Uterus (tissue), 4 donors: ENCODE data around the gene SCG2. TPM values are rescaled to one million over a fixed set of nuclear protein-coding genes. Genes with fewer than 3 reads are reported as not detected.
"Not testable (repeated sequence)": the region's sequence is repeated elsewhere in the genome, so short reads cannot be mapped to it uniquely, and the experiment has no call there.

Source experiments
- DNase-seq, 2 donors: peaks; one replicate each; pipeline ENCODE4 v3.0.0-alpha.2; 2019 to 2020
- H3K27ac ChIP-seq, 2 donors: fragments of 200-600 bp; sonication (generic); 1 replicate in 1 of 2; 2 replicates in 1 of 2; pipeline ENCODE4 v1.5.1; 2016 to 2018
- H3K27me3 ChIP-seq, 2 donors: fragments of 200-600 bp; sonication (generic); one replicate each; pipeline ENCODE4 v1.5.1; 2018 to 2019; ENCODE audit warnings: control low read depth in 1 of 2
- H3K36me3 ChIP-seq, 2 donors: fragments of 200-600 bp; sonication (generic); one replicate each; pipeline ENCODE4 v1.5.1; 2019; ENCODE audit warnings: control low read depth in 1 of 2
- H3K4me1 ChIP-seq, 2 donors: fragments of 200-600 bp; sonication (generic); one replicate each; pipeline ENCODE4 v1.5.1; 2018 to 2019; ENCODE audit warnings: control low read depth in 1 of 2
- H3K4me3 ChIP-seq, 2 donors: fragments of 200-600 bp; sonication (generic); 1 replicate in 1 of 2; 2 replicates in 1 of 2; pipeline ENCODE4 v1.5.1; 2018 to 2019; ENCODE audit warnings: mild to moderate bottlenecking in 1 of 2
- H3K9me3 ChIP-seq, 2 donors: fragments of 200-600 bp; sonication (generic); one replicate each; pipeline ENCODE4 v1.5.1; 2019; ENCODE audit warnings: control low read depth in 1 of 2
- CTCF ChIP-seq, 4 experiments: fragments of 200-600 bp in 2 of 4; fragments of 450-650 bp in 2 of 4; sonication (generic) in 2 of 4; IDR thresholded peaks; one replicate each; pipeline ENCODE4 v1.5.1; 2016 to 2019; ENCODE audit warnings: antibody characterized with exemption in 4 of 4, mild to moderate bottlenecking in 2 of 4, moderate library complexity in 1 of 4
- POLR2A ChIP-seq, 2 donors: fragments of 450-650 bp; IDR thresholded peaks; one replicate each; pipeline ENCODE4 v1.6.1; 2016; ENCODE audit warnings: antibody characterized with exemption in 2 of 2, mild to moderate bottlenecking in 1 of 2, moderate library complexity in 1 of 2
- intact Hi-C: fragments of 100-400 bp; cut with DNase I; formaldehyde crosslinking; loops from one replicate; pipeline ENCODE4 v1.15.1; 2023; ENCODE audit warnings: low total_unique reads
- total RNA-seq, 4 donors: library from RNA; depleted of rRNA in 3 of 4; stranded (reverse); fragments of >200 nt in 3 of 4; gene quantifications; one replicate each; pipeline versions ENCODE4 v1.1.0 to v1.2.4, GENCODE V29; 2014 to 2023
- donor health status: DM: yes; HTN: yes; CAD: no.

The SCG2 gene
- total RNA-seq, 4 donors from 2014 or later, result 0.95 to 5.0 TPM; not detected in 2

DNA sequence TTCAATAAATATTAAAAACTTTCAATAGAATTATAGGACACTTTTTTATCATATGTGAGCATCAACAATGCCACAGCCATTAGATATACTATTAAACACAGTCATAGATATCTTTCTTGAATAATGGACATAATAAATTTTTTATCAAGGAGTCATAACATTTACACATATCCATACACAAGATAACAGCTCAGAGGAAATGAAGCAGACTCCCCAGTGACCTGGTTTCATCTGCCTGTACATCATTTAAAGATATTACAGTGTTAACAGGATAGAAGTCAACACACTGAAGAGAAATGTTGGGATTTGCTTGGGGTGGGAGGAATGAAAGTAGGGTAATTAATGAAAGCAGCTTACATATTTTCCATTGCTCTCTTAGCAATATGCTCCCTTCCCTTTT lies 5.1 kb downstream of the SCG2 start:
- intact Hi-C loops, result no loop called here
- H3K4me3 ChIP-seq, result no peak overlapping the region
- peaks cover 0 to 3% of the 10 kb centered on the region in 2 donors for H3K4me1 ChIP-seq
- H3K27ac ChIP-seq, result no peak overlapping the region
- H3K27me3 ChIP-seq, result no peaks in the 10 kb centered on the region
- H3K9me3 ChIP-seq, result no peaks in the 10 kb centered on the region
- TF ChIP-seq CTCF (IDR thresholded peaks at IDR 0.05) (no peak), POLR2A (IDR thresholded peaks at IDR 0.05) (no peak)
- no peaks in the 10 kb centered on the region for H3K36me3 ChIP-seq
- DNase-seq, result no peak

DNA sequence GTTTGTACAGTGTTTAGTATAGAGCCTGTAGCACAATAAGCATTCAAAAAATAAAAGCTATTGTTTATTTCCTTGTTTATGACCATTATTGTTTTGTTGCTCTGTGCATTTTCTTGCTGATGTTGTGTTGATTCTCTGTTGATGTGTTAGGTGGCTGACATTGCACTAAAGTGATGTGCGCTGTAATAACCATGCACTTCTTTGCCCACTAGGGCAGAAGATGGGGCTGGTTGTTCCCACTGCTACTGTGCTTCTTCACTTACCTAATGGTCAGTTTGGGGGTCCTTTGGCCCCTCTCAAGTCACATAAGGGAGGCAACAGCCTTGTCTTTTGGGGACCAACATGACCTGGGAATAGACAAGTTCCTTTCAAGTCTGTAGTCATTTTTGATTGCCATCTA lies 6.0 kb downstream of the SCG2 start:
- intact Hi-C loops, result no loop called here
- H3K9me3 ChIP-seq, result no peaks in the 10 kb centered on the region
- H3K27ac ChIP-seq, result no peak overlapping the region
- no peaks in the 10 kb centered on the region for H3K27me3 ChIP-seq
- H3K36me3 ChIP-seq, result no peaks in the 10 kb centered on the region
- no peak for TF ChIP-seq POLR2A (IDR thresholded peaks at IDR 0.05)
- no peak for TF ChIP-seq CTCF (IDR thresholded peaks at IDR 0.05)
- DNase-seq, result no peak
- peaks cover 0 to 3% of the 10 kb centered on the region in 2 donors for H3K4me1 ChIP-seq
- no peak overlapping the region for H3K4me3 ChIP-seq

DNA sequence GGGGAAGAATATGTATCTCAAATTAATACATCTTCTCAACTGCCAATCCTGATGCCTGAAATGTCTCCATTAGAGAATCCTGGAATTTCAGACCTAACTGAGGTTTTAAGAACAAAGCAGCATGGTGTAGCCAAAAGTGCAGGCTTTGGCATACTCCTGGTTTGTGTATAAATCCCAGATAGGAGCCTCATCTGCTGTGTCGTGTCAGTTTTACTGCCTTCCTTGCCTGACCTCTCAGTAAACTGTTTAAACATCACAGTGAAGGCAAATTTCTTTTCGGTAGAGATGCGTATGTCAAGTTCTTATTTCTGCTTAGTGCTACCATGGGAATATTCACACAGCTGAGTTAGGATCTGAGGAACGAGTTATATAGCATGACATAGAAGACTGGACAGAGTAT lies 7.3 kb downstream of the SCG2 start:
- TF ChIP-seq CTCF (IDR thresholded peaks at IDR 0.05), result no peak
- no peak for TF ChIP-seq POLR2A (IDR thresholded peaks at IDR 0.05)
- H3K27ac ChIP-seq, result no peak overlapping the region
- no peak overlapping the region for H3K4me3 ChIP-seq
- H3K4me1 ChIP-seq, result peaks cover 0 to 3% of the 10 kb centered on the region in 2 donors
- intact Hi-C loops, result no loop called here
- no peaks in the 10 kb centered on the region for H3K9me3 ChIP-seq
- H3K36me3 ChIP-seq, result no peaks in the 10 kb centered on the region
- DNase-seq, result no peak
- no peaks in the 10 kb centered on the region for H3K27me3 ChIP-seq

DNA sequence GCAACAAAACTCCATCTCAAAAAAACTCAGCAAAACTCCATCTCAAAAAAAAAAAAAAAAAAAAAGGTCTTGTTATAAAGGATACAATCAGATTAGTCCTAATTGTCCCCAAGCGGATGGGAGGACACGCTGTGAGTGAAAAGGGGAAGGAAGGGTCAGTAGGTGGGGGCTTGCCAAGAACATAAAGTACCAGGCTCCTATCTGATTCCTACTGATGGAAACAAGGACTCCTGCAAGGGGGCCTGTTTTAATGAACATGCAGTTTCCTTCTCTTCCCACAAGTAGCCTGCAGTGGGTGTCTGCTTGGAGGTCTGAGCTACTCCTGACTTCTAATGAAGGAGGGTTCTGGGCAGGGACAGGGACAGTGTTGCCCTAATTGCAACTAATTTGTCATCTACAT lies 7.9 kb downstream of the SCG2 start:
- H3K4me3 ChIP-seq, result no peak overlapping the region
- intact Hi-C loops, result no loop called here
- no peaks in the 10 kb centered on the region for H3K27me3 ChIP-seq
- H3K27ac ChIP-seq, result no peak overlapping the region
- no peaks in the 10 kb centered on the region for H3K36me3 ChIP-seq
- TF ChIP-seq CTCF (IDR thresholded peaks at IDR 0.05) (no peak), POLR2A (IDR thresholded peaks at IDR 0.05) (no peak)
- H3K9me3 ChIP-seq, result no peaks in the 10 kb centered on the region
- DNase-seq, result no peak
- peaks cover 0 to 3% of the 10 kb centered on the region in 2 donors for H3K4me1 ChIP-seq

DNA sequence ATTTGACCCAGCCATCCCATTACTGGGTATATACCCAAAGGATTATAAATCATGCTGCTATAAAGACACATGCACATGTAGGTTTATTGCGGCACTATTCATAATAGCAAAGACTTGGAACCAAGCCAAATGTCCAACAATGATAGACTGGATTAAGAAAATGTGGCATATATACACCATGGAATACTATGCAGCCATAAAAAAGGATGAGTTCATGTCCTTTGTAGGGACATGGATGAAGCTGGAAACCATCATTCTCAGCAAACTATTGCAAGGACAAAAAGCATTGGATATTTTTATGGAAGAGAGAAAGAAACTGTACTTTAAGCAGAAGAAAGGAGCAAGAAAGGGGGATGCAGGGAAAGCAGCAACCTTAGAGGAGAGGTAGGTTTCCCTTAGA lies 9.5 kb downstream of the SCG2 start:
- H3K36me3 ChIP-seq, DNase-seq, H3K4me1 ChIP-seq, H3K27me3 ChIP-seq, H3K27ac ChIP-seq, intact Hi-C loops, H3K9me3 ChIP-seq, H3K4me3 ChIP-seq: not testable (repeated sequence)

DNA sequence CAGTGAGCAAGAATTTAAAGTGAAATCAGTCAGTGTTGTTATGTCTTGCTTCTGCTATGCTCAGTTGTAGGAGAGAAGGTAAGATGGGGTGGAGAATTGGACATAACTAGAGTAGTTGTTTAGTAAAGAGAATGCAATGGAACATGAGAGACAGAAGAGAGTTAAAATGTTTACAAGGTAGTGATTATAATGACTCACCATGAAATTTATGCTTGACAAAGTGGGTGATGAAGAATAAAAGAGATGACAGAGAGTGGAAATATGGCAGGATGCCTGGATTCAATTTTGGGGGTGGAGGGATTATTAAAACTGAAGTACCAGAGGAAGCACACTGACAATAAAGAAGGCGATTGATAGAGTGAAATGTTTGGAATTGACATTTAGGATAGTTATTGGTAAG lies 10.6 kb downstream of the SCG2 start:
- no peaks in the 10 kb centered on the region for H3K36me3 ChIP-seq
- intact Hi-C loops, result no loop called here
- no peaks in the 10 kb centered on the region for H3K9me3 ChIP-seq
- no peak for TF ChIP-seq POLR2A (IDR thresholded peaks at IDR 0.05)
- TF ChIP-seq CTCF (IDR thresholded peaks at IDR 0.05), result no peak
- no peak for DNase-seq
- H3K4me1 ChIP-seq, result peaks cover 0 to 3% of the 10 kb centered on the region in 2 donors
- H3K27ac ChIP-seq, result no peak overlapping the region
- no peaks in the 10 kb centered on the region for H3K27me3 ChIP-seq
- H3K4me3 ChIP-seq, result no peak overlapping the region
